ENCODE measurements around the gene CRYBG2.

GRCh38 chr1:26285366-26286063, 68.4 kb downstream of the CRYBG2 start:
- TF ChIP-seq CTCF (IDR thresholded peaks at IDR 0.05) (peak; percentile 15 to 26 (median 20)), POLR2A (IDR thresholded peaks at IDR 0.05) (no peak)

All from right lobe of liver (tissue), 4 donors.